Panc1 (cell line): Measurements from ENCODE around the gene SLC8A1. TPM values are rescaled to one million over a fixed set of nuclear protein-coding genes. Genes with fewer than 3 reads are reported as not detected.

Experiments used
- ATAC-seq: fragments of 200-7000 bp; cut with Tn5 transposase; 2 replicates; pipeline ENCODE4 v1.9.1; 2020; ENCODE audit warnings: mild to moderate bottlenecking, moderate library complexity
- BruUV-seq: library from RNA; stranded (reverse); fragments of 400-500 nt; replicated peaks from 2 replicates; lab custom pipeline; 2021; lab: Mats Ljungman, UMichigan
- CTCF ChIA-PET: fragments of 300-600 bp; sonication (Branson Sonifier 250); formaldehyde crosslinking; loops from one replicate; lab custom pipeline; 2022; ENCODE audit warnings: antibody characterized with exemption; lab: Charles Lee
- POLR2A ChIA-PET: fragments of 300-600 bp; sonication (Branson Sonifier 250); formaldehyde crosslinking; loops from one replicate; lab custom pipeline; 2022; ENCODE audit warnings: antibody characterized with exemption; lab: Charles Lee
- DNase-seq: peaks from one replicate; pipeline ENCODE4 v3.0.0-alpha.2; 2010; ENCODE audit warnings: low read depth, low spot score
- H3K27ac ChIP-seq: 2 replicates; pipeline ENCODE4 v1.5.1; 2011; ENCODE audit warnings: mild to moderate bottlenecking, low read length, inconsistent platforms
- H3K27me3 ChIP-seq: fragments of 200-500 bp; sonication (Bioruptor generic); 2 replicates; pipeline ENCODE4 v1.6.0; 2014; ENCODE audit warnings: low read length, inconsistent platforms; ENCODE audit not compliant: control insufficient read depth, insufficient read depth
- H3K36me3 ChIP-seq: fragments of 200-500 bp; sonication (Bioruptor generic); 2 replicates; pipeline ENCODE4 v1.5.1; 2014; ENCODE audit warnings: inconsistent platforms, mild to moderate bottlenecking, low read length, moderate library complexity; ENCODE audit not compliant: control insufficient read depth, insufficient read depth
- H3K4me1 ChIP-seq: 2 replicates; pipeline ENCODE4 v1.5.1; 2011; ENCODE audit warnings: inconsistent platforms, mild to moderate bottlenecking, low read length, moderate library complexity; ENCODE audit not compliant: control insufficient read depth, insufficient read depth
- H3K4me3 ChIP-seq, 2 experiments: 2 replicates each; pipeline ENCODE4 v1.5.1; 2011 to 2012; ENCODE audit warnings: low read depth in 2 of 2, low read length in 2 of 2, mild to moderate bottlenecking in 2 of 2, inconsistent platforms in 1 of 2, moderate library complexity in 1 of 2
- H3K9me3 ChIP-seq: fragments of 200-500 bp; sonication (Bioruptor generic); 2 replicates; pipeline ENCODE4 v1.5.1; 2014; ENCODE audit warnings: low read depth, mild to moderate bottlenecking, inconsistent platforms, low read length, moderate library complexity; ENCODE audit not compliant: control insufficient read depth, insufficient read depth
- POLR2AphosphoS5 ChIP-seq: IDR thresholded peaks from 2 replicates; pipeline ENCODE4 v1.6.1; 2012; ENCODE audit warnings: mild to moderate bottlenecking, low read depth, low read length, moderate library complexity
- SIN3A ChIP-seq: IDR thresholded peaks from 2 replicates; pipeline ENCODE4 v1.6.1; 2012; ENCODE audit warnings: low read depth, mild to moderate bottlenecking, low read length, moderate library complexity, borderline replicate concordance; ENCODE audit not compliant: insufficient read depth
- TCF7L2 ChIP-seq: IDR thresholded peaks from 2 replicates; pipeline ENCODE4 v1.6.1; 2011; ENCODE audit warnings: mild to moderate bottlenecking, low read depth, low read length, inconsistent platforms
- in situ Hi-C: cut with HindIII; loops from 2 replicates; pipeline ENCODE4 v1.10.0; 2016; ENCODE audit warnings: low sequenced_read_pairs, low pct_unique_long_range_greater_than_20kb
- intact Hi-C: fragments of 100-400 bp; cut with micrococcal nuclease; formaldehyde crosslinking; loops from one replicate; pipeline ENCODE4 v1.10.0; 2022; ENCODE audit not compliant: unreplicated experiment
- total RNA-seq: library from RNA; stranded (reverse); gene quantifications from one replicate; pipeline ENCODE4 v1.2.1, GENCODE V29; 2021; ENCODE audit not compliant: unreplicated experiment
- TF ChIP-seq, protein P1 (sequence below), 2 experiments: IDR thresholded peaks; 2 replicates each; pipeline ENCODE4 v1.6.1; 2011 to 2012; ENCODE audit warnings: low read depth in 2 of 2, control low read depth in 1 of 2, low read length in 1 of 2, mild to moderate bottlenecking in 1 of 2, moderate library complexity in 1 of 2; ENCODE audit not compliant: insufficient read depth in 1 of 2
- TF ChIP-seq, protein P2 (sequence below): fragments of 450-650 bp; IDR thresholded peaks from 2 replicates; pipeline ENCODE4 v1.5.1; 2017; ENCODE audit warnings: mild to moderate bottlenecking

SLC8A1 gene
- total RNA-seq, 1 experiment from 2014 or later: 0.59 TPM

DNA sequence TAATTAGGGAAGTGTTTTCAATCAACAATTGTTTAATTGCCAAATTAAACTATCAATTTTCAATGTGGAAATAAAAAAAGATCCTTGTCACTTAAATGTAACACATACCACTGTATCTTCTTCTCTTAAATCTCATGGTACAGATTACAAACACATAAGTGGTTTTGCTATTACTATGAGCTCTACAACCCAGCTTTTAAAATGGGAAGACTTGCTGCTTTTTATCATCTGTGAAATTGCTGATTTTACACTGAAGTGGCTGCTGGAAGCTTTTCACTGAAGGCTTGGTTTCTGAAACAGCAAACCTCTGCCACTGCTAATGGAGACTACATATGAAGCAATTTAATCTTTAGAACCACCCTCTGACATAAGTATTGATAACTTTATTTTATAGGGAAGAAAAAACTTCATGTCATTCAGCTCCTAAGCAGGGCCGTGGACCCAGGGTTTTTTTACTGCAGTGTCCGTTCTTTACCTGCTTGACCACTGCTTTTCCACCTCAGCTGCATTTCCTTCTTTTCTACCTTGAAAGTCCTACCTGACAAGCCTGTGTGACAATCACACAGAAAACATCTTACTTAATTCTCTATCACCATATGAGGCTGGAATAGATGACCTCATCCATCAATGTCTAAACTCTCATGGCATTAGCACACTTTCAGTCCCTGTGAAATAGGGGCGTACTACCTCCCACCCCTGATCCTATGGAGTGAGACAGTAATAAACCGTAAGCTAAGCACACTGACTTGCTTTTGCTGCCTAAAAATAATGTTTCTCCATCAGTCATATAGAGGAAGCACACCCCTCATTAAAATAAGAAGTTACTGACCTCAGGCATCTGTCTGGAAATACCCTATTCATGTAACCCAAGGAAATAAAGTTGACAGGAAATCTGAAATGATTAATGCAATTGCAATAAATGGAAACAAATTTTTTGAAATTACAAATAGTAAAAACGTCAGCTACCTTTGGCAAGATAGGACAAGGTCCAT lies 19.2 kb upstream of the SLC8A1 start:
- TF ChIP-seq SIN3A (no peak), POLR2AphosphoS5 (no peak), TCF7L2 (no peak)
- TF ChIP-seq, protein P1, sequence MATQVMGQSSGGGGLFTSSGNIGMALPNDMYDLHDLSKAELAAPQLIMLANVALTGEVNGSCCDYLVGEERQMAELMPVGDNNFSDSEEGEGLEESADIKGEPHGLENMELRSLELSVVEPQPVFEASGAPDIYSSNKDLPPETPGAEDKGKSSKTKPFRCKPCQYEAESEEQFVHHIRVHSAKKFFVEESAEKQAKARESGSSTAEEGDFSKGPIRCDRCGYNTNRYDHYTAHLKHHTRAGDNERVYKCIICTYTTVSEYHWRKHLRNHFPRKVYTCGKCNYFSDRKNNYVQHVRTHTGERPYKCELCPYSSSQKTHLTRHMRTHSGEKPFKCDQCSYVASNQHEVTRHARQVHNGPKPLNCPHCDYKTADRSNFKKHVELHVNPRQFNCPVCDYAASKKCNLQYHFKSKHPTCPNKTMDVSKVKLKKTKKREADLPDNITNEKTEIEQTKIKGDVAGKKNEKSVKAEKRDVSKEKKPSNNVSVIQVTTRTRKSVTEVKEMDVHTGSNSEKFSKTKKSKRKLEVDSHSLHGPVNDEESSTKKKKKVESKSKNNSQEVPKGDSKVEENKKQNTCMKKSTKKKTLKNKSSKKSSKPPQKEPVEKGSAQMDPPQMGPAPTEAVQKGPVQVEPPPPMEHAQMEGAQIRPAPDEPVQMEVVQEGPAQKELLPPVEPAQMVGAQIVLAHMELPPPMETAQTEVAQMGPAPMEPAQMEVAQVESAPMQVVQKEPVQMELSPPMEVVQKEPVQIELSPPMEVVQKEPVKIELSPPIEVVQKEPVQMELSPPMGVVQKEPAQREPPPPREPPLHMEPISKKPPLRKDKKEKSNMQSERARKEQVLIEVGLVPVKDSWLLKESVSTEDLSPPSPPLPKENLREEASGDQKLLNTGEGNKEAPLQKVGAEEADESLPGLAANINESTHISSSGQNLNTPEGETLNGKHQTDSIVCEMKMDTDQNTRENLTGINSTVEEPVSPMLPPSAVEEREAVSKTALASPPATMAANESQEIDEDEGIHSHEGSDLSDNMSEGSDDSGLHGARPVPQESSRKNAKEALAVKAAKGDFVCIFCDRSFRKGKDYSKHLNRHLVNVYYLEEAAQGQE (IDR thresholded peaks at IDR 0.05; ENCODE audit: insufficient read depth in 1 of 2, low read depth in 2 of 2, low read length in 1 of 2): no peak
- TF ChIP-seq, protein P2, sequence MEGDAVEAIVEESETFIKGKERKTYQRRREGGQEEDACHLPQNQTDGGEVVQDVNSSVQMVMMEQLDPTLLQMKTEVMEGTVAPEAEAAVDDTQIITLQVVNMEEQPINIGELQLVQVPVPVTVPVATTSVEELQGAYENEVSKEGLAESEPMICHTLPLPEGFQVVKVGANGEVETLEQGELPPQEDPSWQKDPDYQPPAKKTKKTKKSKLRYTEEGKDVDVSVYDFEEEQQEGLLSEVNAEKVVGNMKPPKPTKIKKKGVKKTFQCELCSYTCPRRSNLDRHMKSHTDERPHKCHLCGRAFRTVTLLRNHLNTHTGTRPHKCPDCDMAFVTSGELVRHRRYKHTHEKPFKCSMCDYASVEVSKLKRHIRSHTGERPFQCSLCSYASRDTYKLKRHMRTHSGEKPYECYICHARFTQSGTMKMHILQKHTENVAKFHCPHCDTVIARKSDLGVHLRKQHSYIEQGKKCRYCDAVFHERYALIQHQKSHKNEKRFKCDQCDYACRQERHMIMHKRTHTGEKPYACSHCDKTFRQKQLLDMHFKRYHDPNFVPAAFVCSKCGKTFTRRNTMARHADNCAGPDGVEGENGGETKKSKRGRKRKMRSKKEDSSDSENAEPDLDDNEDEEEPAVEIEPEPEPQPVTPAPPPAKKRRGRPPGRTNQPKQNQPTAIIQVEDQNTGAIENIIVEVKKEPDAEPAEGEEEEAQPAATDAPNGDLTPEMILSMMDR: no peak
- Histone ChIP-seq H3K27me3 (no peaks in the 10 kb centered on the region; the same call in 1 of the 2 replicates), H3K4me1 (no peaks in the 10 kb centered on the region), H3K36me3 (no peaks in the 10 kb centered on the region), H3K4me3 (no peak overlapping the region), H3K27ac (no peak overlapping the region), H3K9me3 (no peaks in the 10 kb centered on the region)
- DNase-seq: no peak
- in situ Hi-C loops (no loop called here), intact Hi-C loops (no loop called here)
- ATAC-seq: no peak
- ChIA-PET POLR2A (interaction anchor here (0.6 kb wide), 1 partner anchor 705 kb away, joined by 4 read pairs; no protein-coding TSS in a partner anchor), CTCF (no interaction called here)
- BruUV-seq: no TSS peak

DNA sequence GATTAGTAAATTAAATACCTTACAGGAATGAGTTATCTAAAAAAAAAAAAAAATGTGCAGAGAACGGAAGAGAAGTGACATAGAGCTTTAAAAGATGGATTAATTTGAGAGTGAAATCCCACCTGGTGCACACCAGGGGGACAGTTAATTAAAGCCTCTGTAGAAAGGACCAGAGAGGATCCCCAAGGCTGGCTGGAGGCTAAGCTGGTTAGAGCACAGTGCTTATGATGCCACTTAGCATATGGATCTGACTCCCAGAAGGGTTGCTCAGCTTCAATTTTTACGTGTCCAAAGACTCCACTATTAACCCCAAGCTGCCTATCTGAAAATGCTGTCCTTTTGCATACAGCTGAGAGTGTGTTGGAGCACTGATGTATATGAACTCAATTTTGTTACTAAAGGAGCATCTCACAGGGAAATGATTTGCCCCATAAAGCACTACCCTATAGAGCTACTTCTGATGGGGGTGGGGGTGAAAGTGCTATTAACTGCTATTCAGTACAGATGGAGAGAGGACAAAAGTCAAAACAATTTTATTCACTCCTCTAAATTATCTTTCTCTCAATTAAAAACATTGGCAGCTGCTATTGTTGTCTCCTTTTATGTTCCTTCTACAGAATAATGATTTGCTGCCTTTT lies 15.2 kb upstream of the SLC8A1 start:
- H3K36me3 ChIP-seq: no peaks in the 10 kb centered on the region
- ChIA-PET CTCF (no interaction called here), POLR2A (interaction anchor here (0.6 kb wide), 1 partner anchor 13 kb away, joined by 4 read pairs; no protein-coding TSS in a partner anchor)
- no peak overlapping the region for H3K27ac ChIP-seq
- H3K27me3 ChIP-seq: no peaks in the 10 kb centered on the region; the same call in none of the 2 replicates
- intact Hi-C loops (no loop called here), in situ Hi-C loops (no loop called here)
- H3K4me1 ChIP-seq: no peaks in the 10 kb centered on the region
- BruUV-seq: no TSS peak
- DNase-seq (no peak), ATAC-seq (no peak)
- no peak overlapping the region for H3K4me3 ChIP-seq
- H3K9me3 ChIP-seq: no peaks in the 10 kb centered on the region
- TF ChIP-seq, protein P1 (IDR thresholded peaks at IDR 0.05; ENCODE audit: insufficient read depth in 1 of 2, low read depth in 2 of 2, low read length in 1 of 2): no peak
- TF ChIP-seq TCF7L2 (no peak), POLR2AphosphoS5 (no peak), SIN3A (no peak)
- TF ChIP-seq, protein P2: no peak
